H1 (cell line): Measurements from ENCODE around the gene TTLL1. TPM values are rescaled to one million over a fixed set of nuclear protein-coding genes. Genes with fewer than 3 reads are reported as not detected.

ENCODE experiments used
- ATF2 ChIP-seq: IDR thresholded peaks from 2 replicates; pipeline ENCODE4 v1.6.1; 2012; ENCODE audit warnings: low read length, inconsistent platforms
- ATF3 ChIP-seq: IDR thresholded peaks from 2 replicates; pipeline ENCODE4 v1.6.1; 2011; ENCODE audit warnings: low read depth, mild to moderate bottlenecking, low read length; ENCODE audit not compliant: insufficient read depth
- CHD7 ChIP-seq: fragments of 300-600 bp; sonication (generic); IDR thresholded peaks from 2 replicates; pipeline ENCODE4 v1.7.1; 2012; ENCODE audit warnings: low read length, moderate library complexity, mild to moderate bottlenecking, inconsistent platforms; ENCODE audit not compliant: insufficient replicate concordance
- CREB1 ChIP-seq: IDR thresholded peaks from 2 replicates; pipeline ENCODE4 v1.6.1; 2012; ENCODE audit warnings: inconsistent platforms
- POU5F1 ChIP-seq: IDR thresholded peaks from 2 replicates; pipeline ENCODE4 v1.6.1; 2011; ENCODE audit warnings: low read depth, mild to moderate bottlenecking, low read length, moderate library complexity
- polyA plus RNA-seq, 7 experiments: library from polyadenylated mRNA; depleted of rRNA in 3 of 7; stranded (reverse) in 5 of 7; unstranded in 2 of 7; fragments of >200 nt in 5 of 7; fragments of 200-250 nt in 2 of 7; gene quantifications; 1 replicate in 5 of 7; 2 replicates in 1 of 7; 4 replicates in 1 of 7; pipeline versions ENCODE4 v1.2.1 to v1.2.3, GENCODE V29; 2011 to 2013; ENCODE audit warnings: missing spikeins in 2 of 7, mixed read lengths in 2 of 7
- total RNA-seq: library from RNA; stranded (reverse); fragmentation: NEBNext Ultra II Directional; extraction: Animal tissue kit (Norgen Biotek cat#: 25700); gene quantifications from 2 replicates; pipeline ENCODE4 v1.2.1, GENCODE V29; 2021

The TTLL1 gene
- total and polyA plus RNA-seq, 2 of the 8 experiments (the other 6 are each of a cell fraction or from before 2014, with no cell fraction given) = 5.0 to 13.8 TPM

GRCh38 chr22:42994276-42994916 is 94.8 kb downstream of the TTLL1 start (continued):
- TF ChIP-seq CHD7 = no peak
- TF ChIP-seq CREB1 = no peak
- no peak for TF ChIP-seq ATF3
- no peak for TF ChIP-seq POU5F1
- no peak for TF ChIP-seq ATF2
